ENCODE results near the gene SLC51A.

DNA sequence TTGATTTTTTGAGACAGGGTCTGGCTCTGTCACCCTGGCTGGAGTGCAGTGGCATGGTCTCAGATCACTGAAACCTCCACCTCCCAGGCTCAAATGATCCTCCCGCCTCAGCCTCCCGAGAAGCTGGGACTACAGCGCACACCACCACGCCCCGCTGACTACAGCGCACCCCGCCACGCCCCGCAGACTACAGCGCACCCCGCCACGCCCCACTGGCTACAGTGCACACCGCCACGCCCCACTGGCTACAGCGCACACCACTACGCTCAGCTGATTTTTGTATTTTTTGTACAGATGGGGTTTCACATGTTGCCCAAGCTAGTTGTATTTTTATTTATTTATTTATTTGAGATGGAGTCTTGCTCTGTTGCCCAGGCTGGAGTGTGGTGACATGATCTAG lies 35.6 kb downstream of the SLC51A start:
- TF ChIP-seq, protein P1, sequence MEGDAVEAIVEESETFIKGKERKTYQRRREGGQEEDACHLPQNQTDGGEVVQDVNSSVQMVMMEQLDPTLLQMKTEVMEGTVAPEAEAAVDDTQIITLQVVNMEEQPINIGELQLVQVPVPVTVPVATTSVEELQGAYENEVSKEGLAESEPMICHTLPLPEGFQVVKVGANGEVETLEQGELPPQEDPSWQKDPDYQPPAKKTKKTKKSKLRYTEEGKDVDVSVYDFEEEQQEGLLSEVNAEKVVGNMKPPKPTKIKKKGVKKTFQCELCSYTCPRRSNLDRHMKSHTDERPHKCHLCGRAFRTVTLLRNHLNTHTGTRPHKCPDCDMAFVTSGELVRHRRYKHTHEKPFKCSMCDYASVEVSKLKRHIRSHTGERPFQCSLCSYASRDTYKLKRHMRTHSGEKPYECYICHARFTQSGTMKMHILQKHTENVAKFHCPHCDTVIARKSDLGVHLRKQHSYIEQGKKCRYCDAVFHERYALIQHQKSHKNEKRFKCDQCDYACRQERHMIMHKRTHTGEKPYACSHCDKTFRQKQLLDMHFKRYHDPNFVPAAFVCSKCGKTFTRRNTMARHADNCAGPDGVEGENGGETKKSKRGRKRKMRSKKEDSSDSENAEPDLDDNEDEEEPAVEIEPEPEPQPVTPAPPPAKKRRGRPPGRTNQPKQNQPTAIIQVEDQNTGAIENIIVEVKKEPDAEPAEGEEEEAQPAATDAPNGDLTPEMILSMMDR (IDR thresholded peaks at IDR 0.05): no peak
- TF ChIP-seq POLR2A (IDR thresholded peaks at IDR 0.05): no peak

All from uterus (tissue), 2 donors.